ENCODE data around the gene NCAPH2. TPM values are rescaled to one million over a fixed set of nuclear protein-coding genes. Genes with fewer than 3 reads are reported as not detected.

The NCAPH2 gene
- polyA plus RNA-seq, 1 donor = 36.3 TPM

- peak; percentile 96 for DNase-seq
These were observed 33.0 kb upstream of the NCAPH2 start, which contains the start of gene SBF1 for GRCh38 chr22:50474710-50475651. SBF1 (minus strand) TSS chr22:50475035; CDS start chr22:50474840, 195 bp downstream.

GRCh38 chr22:50475652-50476002, 32.4 kb upstream of the NCAPH2 start:
- DNase-seq = no peak

- no peak for DNase-seq
These were observed 31.2 kb upstream of the NCAPH2 start for GRCh38 chr22:50476868-50477267.

- DNase-seq = no peak
These were observed 30.1 kb upstream of the NCAPH2 start for GRCh38 chr22:50477923-50478322.

- DNase-seq = no peak
These were observed 28.3 kb upstream of the NCAPH2 start for GRCh38 chr22:50479721-50480120.

GRCh38 chr22:50481045-50481439, 27.0 kb upstream of the NCAPH2 start:
- no peak for DNase-seq

GRCh38 chr22:50481440-50482106, 26.5 kb upstream of the NCAPH2 start, which contains the start of gene ADM2:
ADM2 (plus strand) TSS chr22:50481543; CDS start chr22:50481848, 305 bp downstream.
- DNase-seq = no peak

- DNase-seq = no peak
These were observed 25.6 kb upstream of the NCAPH2 start for GRCh38 chr22:50482107-50483074.

GRCh38 chr22:50483106-50483505, 24.9 kb upstream of the NCAPH2 start:
- DNase-seq = no peak

GRCh38 chr22:50483556-50483955, 24.5 kb upstream of the NCAPH2 start:
- DNase-seq = no peak

- no peak for DNase-seq
These were observed 23.8 kb upstream of the NCAPH2 start for GRCh38 chr22:50483977-50484853.

- DNase-seq = no peak
These were observed 22.5 kb upstream of the NCAPH2 start for GRCh38 chr22:50485221-50486131.

GRCh38 chr22:50486561-50487289, 21.3 kb upstream of the NCAPH2 start, which contains the start of gene MIOX:
MIOX (plus strand) TSS chr22:50486859; CDS start chr22:50486898, 39 bp downstream.
- DNase-seq = no peak

- no peak for DNase-seq
These were observed 20.6 kb upstream of the NCAPH2 start for GRCh38 chr22:50487290-50488005.

- DNase-seq = no peak
These were observed 19.9 kb upstream of the NCAPH2 start for GRCh38 chr22:50488006-50488677.

GRCh38 chr22:50488886-50489285, 19.1 kb upstream of the NCAPH2 start:
- DNase-seq = no peak

- DNase-seq = no peak
These were observed 18.4 kb upstream of the NCAPH2 start for GRCh38 chr22:50489363-50490243.
